Activated naive CD4-positive, alpha-beta T cell treated with anti-CD3 and anti-CD28 coated beads, Interleukin-2, amount 50 U/mL, for 24 hours (primary cell): ENCODE results near the gene FOXN3.
A peak's percentile ranks its signal among the peaks of the same experiment; 100 is the strongest.

Experiments used
- H3K27ac Mint-ChIP-seq: one replicate; pipeline ENCODE4 v1.8.0; 2021; ENCODE audit warnings: mild to moderate bottlenecking, mixed read lengths
- H3K27me3 Mint-ChIP-seq: one replicate; pipeline ENCODE4 v1.8.0; 2021; ENCODE audit warnings: mixed read lengths
- H3K36me3 Mint-ChIP-seq: one replicate; pipeline ENCODE4 v1.8.0; 2021; ENCODE audit warnings: mixed read lengths
- H3K4me1 Mint-ChIP-seq: one replicate; pipeline ENCODE4 v1.8.0; 2021; ENCODE audit warnings: mixed read lengths
- H3K4me3 Mint-ChIP-seq: one replicate; pipeline ENCODE4 v1.8.0; 2021; ENCODE audit warnings: mild to moderate bottlenecking, mixed read lengths
- H3K9me3 Mint-ChIP-seq: one replicate; pipeline ENCODE4 v1.8.0; 2021; ENCODE audit warnings: mixed read lengths

FOXN3 gene

DNA sequence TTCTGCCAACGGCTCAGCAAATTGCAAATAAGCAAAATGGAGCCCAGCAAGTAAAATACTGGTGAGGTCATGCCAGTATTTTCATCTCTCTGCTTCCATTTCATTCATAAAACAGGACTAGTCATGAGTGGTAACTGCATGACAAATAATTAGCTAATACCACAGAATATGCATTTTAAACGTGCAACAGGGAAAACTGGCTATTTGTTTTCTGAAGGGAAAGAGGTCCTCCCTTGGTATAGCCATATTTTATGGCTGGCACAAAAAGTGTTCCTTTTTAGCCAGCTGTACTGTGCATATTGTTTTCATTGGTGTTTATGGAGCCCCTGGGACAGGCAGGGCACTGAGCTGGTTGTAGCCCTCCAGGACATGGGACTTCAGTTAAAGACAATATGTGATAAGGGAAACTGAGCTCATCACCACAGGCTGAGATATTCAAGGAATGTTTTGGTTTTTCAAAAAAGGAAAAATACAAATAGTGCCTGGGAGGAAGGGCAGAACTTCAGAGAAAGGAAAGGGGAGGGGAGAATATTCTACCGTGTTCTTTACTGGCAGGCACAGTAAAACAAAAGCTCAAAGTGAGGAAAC lies 26.1 kb upstream of the FOXN3 start:
- H3K4me3 Mint-ChIP-seq = peak overlapping the region; percentile 79
- H3K4me1 Mint-ChIP-seq = peaks cover 77% of the 10 kb centered on the region

DNA sequence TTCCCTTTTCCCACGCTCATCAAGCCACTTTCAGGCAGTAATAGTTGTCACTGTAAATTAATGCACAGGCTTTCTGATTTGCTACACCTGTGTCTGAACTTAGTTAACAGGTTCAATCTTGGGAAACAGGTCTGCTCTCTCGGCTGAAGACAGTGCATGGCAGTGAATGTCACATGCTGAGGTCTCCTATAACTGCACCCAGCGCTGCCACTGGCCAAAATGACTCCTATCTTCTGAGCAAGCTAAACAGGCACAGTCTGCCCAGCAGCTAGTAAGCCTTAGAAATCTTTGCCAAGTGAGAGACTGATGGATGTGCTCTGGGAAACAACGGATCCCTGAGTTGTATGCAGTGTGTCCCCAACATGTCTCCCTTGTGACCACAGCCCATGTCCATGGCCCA lies 25.2 kb upstream of the FOXN3 start:
- H3K4me3 Mint-ChIP-seq = no peak overlapping the region
- no peaks in the 10 kb centered on the region for H3K9me3 Mint-ChIP-seq
- no peaks in the 10 kb centered on the region for H3K27me3 Mint-ChIP-seq

More for the DNA sequence above, 26.1 kb upstream of the FOXN3 start:
- no peaks in the 10 kb centered on the region for H3K9me3 Mint-ChIP-seq
- H3K36me3 Mint-ChIP-seq = peaks cover 6% of the 10 kb centered on the region
- H3K27me3 Mint-ChIP-seq = no peaks in the 10 kb centered on the region
- peak overlapping the region; percentile 95 for H3K27ac Mint-ChIP-seq

DNA sequence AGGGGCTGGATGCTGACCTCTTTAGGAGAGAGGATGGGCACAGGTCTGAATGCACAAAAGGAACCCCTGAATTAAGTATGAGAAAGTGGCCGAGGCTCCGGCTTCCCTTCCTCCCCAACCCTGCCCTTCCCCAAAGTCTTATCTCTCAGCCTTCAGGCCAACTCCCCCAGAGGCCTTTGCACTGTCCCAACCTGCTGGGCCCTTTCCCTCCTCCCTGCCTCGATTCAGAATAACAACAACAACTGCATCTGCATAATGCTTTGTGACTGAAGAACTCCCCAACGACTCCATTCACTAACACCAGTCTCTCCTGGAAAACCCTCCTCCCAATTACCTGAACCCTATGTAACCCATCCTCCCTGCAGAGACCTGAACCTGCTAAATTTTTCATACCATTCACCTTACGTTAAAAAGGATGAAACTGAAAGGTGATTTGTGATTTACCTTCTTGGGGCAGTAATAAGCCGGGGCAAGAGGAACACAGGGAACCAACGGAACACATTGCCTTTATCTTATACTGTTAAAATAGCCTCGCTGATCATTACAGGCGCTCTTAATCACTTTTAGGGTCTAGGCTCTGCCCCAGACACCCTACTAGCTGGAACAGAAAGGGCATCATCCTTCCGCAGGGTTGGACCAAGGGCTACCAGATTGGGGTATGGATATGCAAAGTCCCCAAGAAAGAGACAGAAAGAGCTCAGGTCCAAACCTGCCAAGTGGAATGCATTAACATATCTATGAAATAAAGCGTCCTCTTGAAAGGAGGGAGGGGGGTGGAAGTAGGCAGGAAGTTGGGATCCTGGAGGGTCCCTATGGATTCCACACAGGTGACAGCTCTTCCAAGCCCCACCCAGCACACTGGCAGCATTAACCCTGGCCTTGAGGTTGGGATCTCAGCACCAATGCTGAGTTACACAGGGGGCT lies 24.2 kb upstream of the FOXN3 start:
- H3K4me1 Mint-ChIP-seq = peaks cover 71% of the 10 kb centered on the region
- H3K9me3 Mint-ChIP-seq = no peaks in the 10 kb centered on the region
- H3K4me3 Mint-ChIP-seq = no peak overlapping the region
- peaks cover 8% of the 10 kb centered on the region for H3K36me3 Mint-ChIP-seq
- no peaks in the 10 kb centered on the region for H3K27me3 Mint-ChIP-seq
- peak overlapping the region; percentile 86 for H3K27ac Mint-ChIP-seq

More for the DNA sequence above, 25.2 kb upstream of the FOXN3 start:
- H3K27ac Mint-ChIP-seq = peak overlapping the region; percentile 51
- peaks cover 8% of the 10 kb centered on the region for H3K36me3 Mint-ChIP-seq
- peaks cover 72% of the 10 kb centered on the region for H3K4me1 Mint-ChIP-seq

DNA sequence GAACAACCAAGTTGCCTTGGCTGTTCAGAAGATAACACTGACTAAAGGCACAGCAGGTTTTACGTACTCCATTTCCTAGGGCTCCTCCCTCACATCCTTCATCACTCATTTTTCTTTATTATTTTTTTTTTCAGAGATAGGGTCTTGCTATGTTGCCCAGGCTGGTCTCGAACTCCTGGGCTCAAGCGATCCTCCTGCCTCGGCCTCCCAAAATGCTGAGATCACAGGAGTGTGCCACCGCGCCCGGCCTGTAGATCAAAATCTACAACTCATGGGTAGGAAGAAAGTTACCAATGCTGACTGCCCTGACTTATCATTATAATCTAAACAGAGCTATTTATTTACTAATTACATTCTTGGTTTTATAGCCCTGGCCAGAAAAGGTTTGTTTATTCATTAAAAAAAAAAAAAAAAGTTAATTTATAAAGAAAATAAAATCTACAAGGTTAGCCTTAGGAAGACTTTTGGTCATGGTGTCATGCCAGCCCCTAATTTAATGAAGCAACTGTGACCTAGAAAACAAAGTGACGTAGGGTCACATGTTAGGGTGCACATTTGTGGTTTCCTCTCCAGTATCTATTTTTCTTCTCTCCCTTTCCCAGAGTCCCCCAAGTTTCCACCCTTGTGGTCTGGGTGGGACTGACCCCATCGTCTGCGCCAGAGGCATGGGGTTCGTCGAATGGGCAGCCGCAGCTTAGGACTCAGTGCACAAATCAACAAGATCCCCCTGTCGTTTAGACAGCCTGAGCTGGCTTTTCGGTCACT lies 19.0 kb upstream of the FOXN3 start:
- Mint-ChIP-seq H3K4me1 (peaks cover 64% of the 10 kb centered on the region), H3K27me3 (no peaks in the 10 kb centered on the region), H3K9me3 (no peaks in the 10 kb centered on the region), H3K27ac (peak overlapping the region; percentile 23), H3K4me3 (no peak overlapping the region), H3K36me3 (peaks cover 11% of the 10 kb centered on the region)

DNA sequence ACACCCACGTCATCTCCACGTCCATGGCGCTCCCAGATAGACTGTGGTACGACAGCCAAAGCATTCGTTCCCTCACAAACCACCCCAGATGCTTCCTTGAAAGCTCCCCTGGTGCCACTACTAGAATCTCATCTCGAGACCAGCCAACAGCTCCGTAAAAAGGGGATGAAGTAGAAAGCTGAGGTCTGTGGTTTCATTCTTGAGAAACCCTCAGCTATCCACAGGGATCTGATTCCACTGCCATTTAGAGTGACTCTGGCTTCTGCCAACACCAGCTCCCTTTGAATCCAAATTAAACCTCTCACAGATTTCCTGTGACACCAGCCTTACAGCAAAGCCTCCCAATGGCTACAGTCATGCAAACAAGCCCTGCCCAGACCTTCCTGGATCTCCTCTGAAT lies 18.5 kb upstream of the FOXN3 start:
- Mint-ChIP-seq H3K27ac (peak overlapping the region; percentile 55), H3K4me1 (peaks cover 64% of the 10 kb centered on the region), H3K36me3 (peaks cover 11% of the 10 kb centered on the region), H3K4me3 (no peak overlapping the region), H3K27me3 (no peaks in the 10 kb centered on the region), H3K9me3 (no peaks in the 10 kb centered on the region)

DNA sequence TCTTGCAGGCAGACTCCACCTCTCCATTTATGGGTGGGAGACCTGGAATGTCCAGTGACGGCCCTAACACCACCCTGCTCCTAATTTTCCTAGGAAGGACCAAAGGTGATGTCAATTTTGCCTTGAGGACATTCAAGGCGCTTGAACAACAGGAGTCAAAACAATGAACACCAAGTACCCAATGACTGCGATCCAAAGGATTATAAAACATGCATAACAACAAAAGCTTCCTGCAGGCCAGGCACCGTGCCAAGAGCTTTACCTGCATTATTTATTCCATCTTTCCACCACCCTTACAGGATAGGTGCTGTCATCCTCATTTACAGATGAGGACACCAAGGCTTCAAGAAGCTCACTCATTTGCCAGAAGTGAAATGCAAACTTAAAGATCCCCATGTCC lies 15.2 kb upstream of the FOXN3 start:
- Mint-ChIP-seq H3K27ac (peak overlapping the region; percentile 48), H3K9me3 (no peaks in the 10 kb centered on the region), H3K27me3 (no peaks in the 10 kb centered on the region), H3K36me3 (peaks cover 8% of the 10 kb centered on the region), H3K4me1 (peaks cover 80% of the 10 kb centered on the region), H3K4me3 (no peak overlapping the region)

DNA sequence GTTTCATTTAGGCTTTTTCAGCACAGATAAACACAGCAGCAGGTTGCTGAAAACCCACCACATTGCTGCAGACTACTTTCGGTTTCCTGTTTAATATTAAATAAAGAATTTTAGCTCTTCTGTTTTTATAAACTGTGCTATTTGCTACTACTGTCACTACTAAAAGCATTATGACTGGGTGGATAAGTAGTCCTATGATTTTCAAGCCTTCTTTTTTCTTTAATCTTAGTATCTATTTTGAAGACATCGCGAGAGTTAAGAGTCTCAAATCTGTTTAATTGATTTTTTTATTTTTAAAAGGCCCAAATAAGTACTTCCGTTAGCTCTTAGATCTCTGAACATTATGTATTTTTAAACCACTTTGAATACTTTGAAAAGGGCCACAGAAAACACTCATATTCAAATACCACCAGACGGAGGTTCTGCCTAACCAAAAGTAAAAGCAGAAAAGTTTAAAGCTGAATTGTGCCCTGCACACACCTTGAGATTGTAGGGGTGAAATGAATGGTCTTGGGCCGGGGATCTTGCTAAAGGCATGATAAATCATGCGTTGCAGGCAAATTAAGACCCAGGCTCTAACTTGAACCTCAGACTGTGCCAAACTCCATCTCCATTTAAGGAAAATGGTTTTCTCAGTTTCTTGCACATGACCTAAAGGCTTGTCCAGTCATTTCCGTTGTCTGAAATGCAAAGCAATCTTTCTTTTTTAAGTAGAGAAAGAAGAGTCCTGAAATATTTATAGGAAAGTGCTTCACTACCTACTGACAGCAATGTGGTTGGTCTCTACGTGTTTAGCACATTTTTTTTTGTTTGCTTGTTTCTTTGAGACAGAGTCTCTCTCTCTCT lies 13.6 kb upstream of the FOXN3 start:
- Mint-ChIP-seq H3K4me1 (peaks cover 76% of the 10 kb centered on the region), H3K4me3 (peak overlapping the region; percentile 79), H3K36me3 (peaks cover 6% of the 10 kb centered on the region), H3K9me3 (no peaks in the 10 kb centered on the region), H3K27ac (peak overlapping the region; percentile 97), H3K27me3 (no peaks in the 10 kb centered on the region)

DNA sequence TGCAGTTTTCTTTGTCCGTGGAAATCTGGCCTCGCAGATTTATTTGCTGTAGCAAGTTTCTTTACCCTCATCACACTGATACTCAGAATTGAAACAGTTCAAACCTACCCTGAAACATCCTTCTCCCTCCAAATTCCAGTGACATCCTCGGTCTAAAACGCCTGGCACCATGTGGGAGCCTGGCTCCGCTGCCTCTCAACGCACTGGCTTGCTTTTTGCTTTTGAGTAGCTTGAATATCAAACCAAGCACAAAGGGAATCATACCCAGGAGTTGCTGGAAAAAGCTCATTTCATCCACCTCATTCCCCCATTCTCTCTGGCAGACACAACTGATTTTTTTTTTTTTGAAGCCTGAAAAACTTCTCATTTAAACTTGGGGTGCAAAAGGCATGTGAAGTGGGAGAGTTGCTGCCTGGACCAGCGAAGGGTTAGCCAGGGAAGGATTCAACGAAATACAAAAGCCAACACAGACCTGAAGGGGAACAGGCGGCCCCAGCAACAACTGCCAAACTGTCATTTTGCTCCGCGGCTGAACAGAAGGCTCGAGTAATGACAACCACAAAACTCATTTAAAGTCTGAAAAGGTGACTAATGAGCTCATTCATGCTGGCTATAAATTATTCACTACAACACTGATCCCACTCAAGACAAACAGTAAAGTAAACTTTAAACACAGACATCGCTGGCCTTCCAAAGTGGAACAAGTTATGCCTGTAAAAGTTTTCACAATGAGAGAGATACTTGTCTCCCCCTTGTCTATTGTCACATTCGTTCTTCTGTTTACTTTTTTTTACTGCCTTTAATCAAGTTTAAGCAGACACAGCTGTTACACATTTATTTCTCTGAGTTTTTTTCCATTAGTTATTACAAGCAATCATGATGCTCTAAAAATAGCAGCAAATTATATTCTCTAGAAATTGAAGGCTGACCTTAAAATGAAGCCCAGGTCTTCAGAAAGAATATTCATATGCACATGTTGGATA lies 12.5 kb upstream of the FOXN3 start:
- Mint-ChIP-seq H3K9me3 (no peaks in the 10 kb centered on the region), H3K4me1 (peaks cover 71% of the 10 kb centered on the region), H3K27me3 (no peaks in the 10 kb centered on the region), H3K36me3 (peaks cover 3% of the 10 kb centered on the region), H3K4me3 (peak overlapping the region; percentile 79), H3K27ac (peak overlapping the region; percentile 97)

DNA sequence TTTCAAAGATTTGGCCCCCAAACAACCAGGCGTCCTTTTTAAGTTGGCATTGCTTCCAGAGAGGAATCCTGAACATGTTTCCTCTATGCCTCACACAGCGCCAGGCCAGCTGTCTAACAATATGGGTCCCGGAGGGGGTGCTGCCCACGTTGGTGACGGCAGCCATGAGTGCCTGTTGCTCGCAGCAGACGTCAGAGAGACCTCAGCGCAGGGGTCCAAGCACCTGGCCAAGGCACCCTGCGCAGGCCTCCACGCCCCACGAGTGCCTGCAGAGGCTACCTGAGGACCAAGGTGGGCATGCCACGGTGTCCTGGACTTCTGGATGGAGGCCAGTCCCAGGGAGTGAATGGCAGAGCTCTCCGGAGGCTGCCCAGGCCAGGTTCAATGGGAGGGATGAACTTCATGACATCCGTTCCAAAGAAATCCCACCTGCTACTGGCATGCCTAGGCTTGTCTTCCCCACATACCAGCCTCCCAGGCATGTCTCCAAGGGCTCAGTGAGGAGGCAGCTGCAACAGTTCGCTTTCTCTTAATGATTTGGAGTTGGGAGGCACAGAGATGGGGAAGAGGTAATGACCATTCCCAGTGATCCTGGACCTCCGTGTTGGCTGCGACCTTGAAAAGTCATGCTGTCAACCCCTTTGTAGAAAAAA lies 11.6 kb upstream of the FOXN3 start:
- H3K4me1 Mint-ChIP-seq = peaks cover 78% of the 10 kb centered on the region

DNA sequence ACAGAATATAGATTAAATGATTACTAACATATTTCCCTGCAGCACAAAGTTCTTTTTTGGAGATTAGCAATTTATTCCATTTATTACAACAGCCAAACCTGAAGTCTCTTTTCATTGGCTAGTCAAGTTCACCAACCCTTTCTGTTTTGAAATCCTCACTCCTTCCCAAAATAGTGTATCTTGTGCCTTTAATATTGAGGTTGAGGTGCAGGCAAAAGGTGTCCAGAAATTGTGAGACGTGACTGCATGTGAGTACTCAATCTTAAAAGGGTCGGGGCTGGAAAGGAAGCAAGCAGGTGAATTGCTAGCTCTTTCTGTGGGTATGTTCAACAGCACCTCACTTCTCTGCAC lies 11.1 kb upstream of the FOXN3 start:
- Mint-ChIP-seq H3K27ac (peak overlapping the region; percentile 77), H3K4me3 (no peak overlapping the region), H3K36me3 (peaks cover 3% of the 10 kb centered on the region), H3K27me3 (no peaks in the 10 kb centered on the region), H3K9me3 (no peaks in the 10 kb centered on the region), H3K4me1 (peaks cover 83% of the 10 kb centered on the region)

More for the DNA sequence above, 11.6 kb upstream of the FOXN3 start:
- Mint-ChIP-seq H3K27ac (peak overlapping the region; percentile 97), H3K36me3 (peaks cover 3% of the 10 kb centered on the region), H3K27me3 (no peaks in the 10 kb centered on the region), H3K9me3 (no peaks in the 10 kb centered on the region), H3K4me3 (peak overlapping the region; percentile 79)

DNA sequence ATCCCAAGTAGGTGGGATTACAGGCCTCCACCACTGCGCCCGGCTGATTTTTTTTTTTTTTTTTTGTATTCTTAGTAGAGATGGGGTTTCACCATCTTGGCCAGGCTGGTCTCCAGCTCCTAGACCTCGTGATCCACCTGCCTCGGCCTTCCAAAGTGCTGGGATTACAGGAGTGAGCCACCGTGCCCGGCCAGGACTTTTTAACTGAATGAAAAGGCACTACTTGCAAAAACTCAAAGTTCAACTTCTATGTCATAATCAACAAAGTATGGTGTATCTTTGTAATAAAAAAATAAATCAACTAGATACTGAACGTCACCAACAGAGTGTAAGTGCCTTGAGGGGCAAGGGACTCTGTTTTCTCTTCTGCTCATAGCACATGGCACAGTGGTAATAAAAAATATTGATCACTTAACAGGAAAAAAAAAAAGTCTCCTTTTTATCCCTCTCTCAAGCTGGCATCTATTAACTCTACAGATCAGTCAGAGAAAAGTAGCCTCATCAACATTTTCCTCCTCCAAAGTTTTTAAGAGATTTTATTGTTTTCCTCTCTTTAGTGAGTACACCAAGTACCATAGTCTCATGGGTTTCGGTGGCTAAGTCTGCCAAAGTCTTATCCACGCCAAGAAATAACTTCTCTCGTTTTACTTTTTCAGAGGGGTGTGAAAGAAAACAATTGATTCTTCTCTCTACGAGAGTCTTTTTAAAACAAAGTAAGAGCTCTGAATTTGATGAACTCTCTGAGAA lies 10.6 kb upstream of the FOXN3 start:
- no peaks in the 10 kb centered on the region for H3K9me3 Mint-ChIP-seq
- no peaks in the 10 kb centered on the region for H3K27me3 Mint-ChIP-seq
- H3K4me1 Mint-ChIP-seq = peaks cover 84% of the 10 kb centered on the region
- peaks cover under 1% of the 10 kb centered on the region for H3K36me3 Mint-ChIP-seq
- H3K27ac Mint-ChIP-seq = peak overlapping the region; percentile 77
- peak overlapping the region; percentile 19 for H3K4me3 Mint-ChIP-seq

DNA sequence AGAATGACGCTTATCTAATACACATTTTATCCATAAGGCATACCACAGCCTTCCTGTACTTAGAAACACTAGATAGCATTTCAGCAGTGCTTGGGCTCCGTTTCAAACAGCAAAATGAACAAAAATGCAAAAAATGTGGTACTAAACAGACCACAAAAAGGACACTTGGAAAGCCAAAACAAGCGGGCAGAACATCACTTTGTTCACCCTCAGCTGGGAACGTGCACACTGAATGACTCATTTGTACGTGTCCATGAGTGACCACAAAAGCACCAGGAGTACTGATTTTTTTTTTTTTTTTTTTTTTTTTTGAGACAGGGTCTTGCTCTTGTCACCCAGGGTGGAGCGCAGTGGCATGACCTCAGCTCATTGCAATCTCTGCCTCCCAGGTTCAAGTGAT lies 8.9 kb upstream of the FOXN3 start:
- peaks cover 76% of the 10 kb centered on the region for H3K4me1 Mint-ChIP-seq
- peak overlapping the region; percentile 82 for H3K27ac Mint-ChIP-seq
- H3K9me3 Mint-ChIP-seq = no peaks in the 10 kb centered on the region
- no peaks in the 10 kb centered on the region for H3K36me3 Mint-ChIP-seq
- no peak overlapping the region for H3K4me3 Mint-ChIP-seq
- no peaks in the 10 kb centered on the region for H3K27me3 Mint-ChIP-seq

DNA sequence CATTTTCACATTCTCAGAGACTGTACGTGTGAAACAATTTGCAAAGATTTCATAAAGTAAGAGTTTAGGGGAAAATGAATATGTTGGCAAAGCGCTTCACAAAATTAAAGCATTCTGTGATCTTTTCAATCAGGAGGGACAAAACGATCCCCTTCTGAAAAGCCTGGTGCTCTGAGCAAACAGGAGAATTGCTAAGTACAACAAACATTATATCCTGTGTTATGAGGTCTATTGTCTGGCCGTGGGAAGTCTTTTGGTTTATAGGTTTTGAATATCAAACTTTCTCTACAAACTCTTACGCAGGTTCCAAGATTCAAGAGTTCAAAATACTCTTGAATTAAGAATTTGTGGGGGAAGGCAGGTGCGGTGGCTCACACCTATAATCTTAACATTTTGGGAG lies 7.2 kb upstream of the FOXN3 start:
- Mint-ChIP-seq H3K9me3 (no peaks in the 10 kb centered on the region), H3K27me3 (no peaks in the 10 kb centered on the region), H3K27ac (peak overlapping the region; percentile 88), H3K4me1 (peaks cover 75% of the 10 kb centered on the region), H3K36me3 (no peaks in the 10 kb centered on the region), H3K4me3 (peak overlapping the region; percentile 65)
